HG03442 (cell line): ENCODE measurements around the gene TCERG1.

ENCODE experiments used
- ATAC-seq: cut with Tn5 transposase; IDR thresholded peaks from one replicate; pipeline ENCODE4 v1.9.1; 2021; ENCODE audit warnings: mild to moderate bottlenecking, moderate library complexity; ENCODE audit not compliant: unreplicated experiment

TCERG1 gene

GRCh38 chr5:146446861-146447733 is at the start of gene TCERG1:
Gene TCERG1 (plus strand): TSS chr5:146447333. CDS start chr5:146447350, 17 bp downstream.
- ATAC-seq: peak; percentile 95

GRCh38 chr5:146398826-146399225 is 48.3 kb upstream of the TCERG1 start:
- no peak for ATAC-seq

- ATAC-seq: no peak
Observed at GRCh38 chr5:146399481-146399880, 47.7 kb upstream of the TCERG1 start.

GRCh38 chr5:146400201-146400600 is 46.9 kb upstream of the TCERG1 start:
- ATAC-seq: no peak

GRCh38 chr5:146401021-146401420 is 46.1 kb upstream of the TCERG1 start:
- ATAC-seq: no peak

GRCh38 chr5:146402949-146403348 is 44.2 kb upstream of the TCERG1 start:
- no peak for ATAC-seq

- no peak for ATAC-seq
Observed at GRCh38 chr5:146409054-146409671, 38.0 kb upstream of the TCERG1 start.

GRCh38 chr5:146410272-146410671 is 36.9 kb upstream of the TCERG1 start:
- ATAC-seq: no peak

GRCh38 chr5:146419696-146420095 is 27.4 kb upstream of the TCERG1 start:
- ATAC-seq: no peak

- ATAC-seq: no peak
Observed at GRCh38 chr5:146425023-146425422, 22.1 kb upstream of the TCERG1 start.

- ATAC-seq: no peak
Observed at GRCh38 chr5:146426305-146426704, 20.8 kb upstream of the TCERG1 start.

GRCh38 chr5:146426853-146427618 is 20.1 kb upstream of the TCERG1 start:
- peak; percentile 55 for ATAC-seq

GRCh38 chr5:146427619-146427997 is 19.5 kb upstream of the TCERG1 start:
- no peak for ATAC-seq

GRCh38 chr5:146428658-146429057 is 18.5 kb upstream of the TCERG1 start:
- ATAC-seq: no peak

- ATAC-seq: no peak
Observed at GRCh38 chr5:146440353-146440752, 6.8 kb upstream of the TCERG1 start.

- no peak for ATAC-seq
Observed at GRCh38 chr5:146440870-146441495, 6.2 kb upstream of the TCERG1 start.

GRCh38 chr5:146441896-146442295 is 5.2 kb upstream of the TCERG1 start:
- ATAC-seq: no peak

- peak; percentile 7 for ATAC-seq
Observed at GRCh38 chr5:146447734-146448380, 724 bp downstream of the TCERG1 start.

GRCh38 chr5:146448783-146449519 is 1.8 kb downstream of the TCERG1 start:
- no peak for ATAC-seq

- no peak for ATAC-seq
Observed at GRCh38 chr5:146450002-146450401, 2.9 kb downstream of the TCERG1 start.
